Astrocyte (in vitro differentiated cells and primary cell): ENCODE results near the gene SMAD9.

Experiments
- CTCF ChIP-seq: IDR thresholded peaks from 2 replicates; pipeline ENCODE4 v1.5.1; 2011; ENCODE audit warnings: low read depth, mild to moderate bottlenecking, inconsistent platforms, low read length, moderate library complexity; ENCODE audit not compliant: insufficient read depth
- EZH2 ChIP-seq: IDR thresholded peaks from 2 replicates; pipeline ENCODE4 v1.6.1; 2012; ENCODE audit warnings: mild to moderate bottlenecking, low read length, inconsistent platforms; ENCODE audit not compliant: insufficient read depth

GRCh38 chr13:36917311-36917710 is 2.7 kb downstream of the SMAD9 start:
- TF ChIP-seq CTCF (no peak), EZH2 (no peak)
